Pulmonary artery endothelial cell (primary cell): Measurements from ENCODE around the gene RPS5. TPM values are rescaled to one million over a fixed set of nuclear protein-coding genes. Genes with fewer than 3 reads are reported as not detected.

ENCODE experiments used
- DNase-seq: peaks from one replicate; pipeline ENCODE4 v3.0.0-alpha.2; 2011; ENCODE audit warnings: low read depth, low spot score
- total RNA-seq: library from RNA; depleted of rRNA; stranded (reverse); fragments of >200 nt; gene quantifications from 2 replicates; pipeline ENCODE4 v1.2.3, GENCODE V29; 2014

RPS5 gene
- total RNA-seq, 1 donor from 2014 or later, result 2,639 TPM

DNA sequence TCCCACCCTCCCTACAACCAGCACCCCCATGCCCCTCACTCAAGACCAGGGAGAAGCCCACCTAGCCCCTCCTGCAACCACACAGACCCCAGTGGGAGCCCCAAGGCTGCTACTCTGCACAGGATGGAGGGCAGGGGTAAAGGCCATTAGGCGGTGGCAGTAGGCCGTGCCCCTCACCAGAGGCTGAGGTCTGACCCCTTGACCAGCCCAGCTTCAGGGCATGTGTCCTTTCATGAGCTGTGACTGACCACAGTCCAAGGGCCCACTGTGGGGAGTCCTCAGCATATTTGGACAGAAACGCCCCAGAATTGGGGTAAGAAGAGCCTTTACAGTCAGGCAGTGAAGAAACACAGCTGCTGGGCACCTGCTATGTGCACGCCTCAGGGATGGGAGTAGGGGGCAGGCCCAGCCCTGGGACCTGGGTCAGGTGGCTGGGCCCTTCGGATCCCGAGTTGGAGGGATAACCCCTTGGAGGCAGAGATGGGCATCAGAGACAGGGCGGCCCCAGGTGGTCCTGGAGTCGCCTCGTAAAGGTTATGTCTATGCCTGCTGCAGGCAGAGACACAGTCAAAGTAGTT is 1.7 kb upstream of the RPS5 start:
- DNase-seq, result no peak

- DNase-seq, result no peak
These were observed 1.0 kb upstream of the RPS5 start for GRCh38 chr19:58385891-58386575.

GRCh38 chr19:58387338-58388174 is 487 bp downstream of the RPS5 start:
- DNase-seq, result no peak

- no peak for DNase-seq
These were observed 1.1 kb downstream of the RPS5 start for GRCh38 chr19:58388175-58388526.

DNA sequence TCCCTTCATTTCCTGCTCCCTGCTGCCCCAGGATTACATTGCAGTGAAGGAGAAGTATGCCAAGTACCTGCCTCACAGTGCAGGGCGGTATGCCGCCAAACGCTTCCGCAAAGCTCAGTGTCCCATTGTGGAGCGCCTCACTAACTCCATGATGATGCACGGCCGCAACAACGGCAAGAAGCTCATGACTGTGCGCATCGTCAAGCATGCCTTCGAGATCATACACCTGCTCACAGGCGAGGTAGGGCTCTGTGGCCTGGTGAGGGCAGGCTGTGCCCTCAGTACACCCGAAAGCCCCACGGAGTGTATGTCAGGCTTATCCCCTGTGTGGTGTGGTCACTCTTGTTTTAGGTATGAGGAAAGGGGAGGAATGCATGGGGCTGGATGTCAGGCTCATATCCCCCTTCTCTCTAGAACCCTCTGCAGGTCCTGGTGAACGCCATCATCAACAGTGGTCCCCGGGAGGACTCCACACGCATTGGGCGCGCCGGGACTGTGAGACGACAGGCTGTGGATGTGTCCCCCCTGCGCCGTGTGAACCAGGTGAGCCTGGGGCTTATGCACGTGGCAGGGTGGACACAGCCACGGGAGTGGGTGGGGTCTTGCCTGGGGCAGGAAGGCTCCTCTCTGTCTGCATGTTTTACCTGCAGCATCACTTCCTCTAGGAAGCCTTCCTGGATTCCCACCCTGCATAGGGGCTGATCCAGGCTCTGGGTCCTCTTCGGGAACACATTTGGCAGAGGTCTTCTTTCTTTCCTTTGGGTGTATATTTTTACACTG is 6.1 kb downstream of the RPS5 start:
- no peak for DNase-seq

- DNase-seq, result no peak
These were observed 6.6 kb downstream of the RPS5 start for GRCh38 chr19:58393725-58394033.

GRCh38 chr19:58394821-58395219 is 7.8 kb downstream of the RPS5 start:
- DNase-seq, result no peak

DNA sequence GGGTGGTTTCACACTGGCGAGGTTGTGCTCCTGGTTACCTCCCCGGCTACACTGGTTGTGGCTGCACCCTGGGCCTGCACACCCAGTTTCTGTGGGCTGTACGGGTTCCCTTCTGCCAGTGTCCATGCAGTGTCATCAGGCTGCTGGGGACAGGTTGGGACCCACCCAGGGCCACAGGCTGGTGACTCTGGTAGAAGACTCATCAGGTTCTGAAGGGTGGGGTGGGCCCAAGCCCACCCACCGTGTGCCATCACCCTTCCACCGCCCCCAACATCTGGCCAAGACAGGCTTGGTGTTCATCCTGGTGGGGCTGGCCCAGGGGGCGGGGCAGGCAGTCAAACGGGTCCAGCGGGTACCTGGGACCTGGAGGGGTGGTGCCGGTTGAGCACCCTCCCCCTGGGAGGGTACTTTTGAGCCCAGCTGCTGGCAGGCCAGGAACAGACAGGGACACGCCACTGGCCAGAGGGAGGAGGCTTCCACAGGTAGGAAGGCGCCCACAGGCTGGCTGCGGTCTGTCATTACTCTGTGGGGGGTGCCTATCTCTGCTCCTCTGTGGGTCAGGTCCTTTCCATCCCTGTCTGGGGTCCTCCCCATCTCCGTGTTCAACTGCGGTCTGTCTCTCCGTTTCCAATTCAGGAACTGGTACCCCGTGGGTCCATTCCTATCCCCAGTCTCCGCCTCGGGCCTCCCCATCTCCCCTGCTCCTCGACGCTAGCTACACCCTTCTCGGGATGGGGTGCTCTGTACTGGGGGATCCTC is 8.3 kb downstream of the RPS5 start, which contains the start of gene RNF225:
Gene RNF225, plus strand, starts transcription at position 437 of the 759 bp plus-strand sequence. CDS start 434 bp downstream, outside the sequence.
- DNase-seq, result no peak

- DNase-seq, result no peak
These were observed 9.0 kb downstream of the RPS5 start for GRCh38 chr19:58395979-58396627.

GRCh38 chr19:58396691-58397532 is 9.8 kb downstream of the RPS5 start:
- DNase-seq, result no peak

DNA sequence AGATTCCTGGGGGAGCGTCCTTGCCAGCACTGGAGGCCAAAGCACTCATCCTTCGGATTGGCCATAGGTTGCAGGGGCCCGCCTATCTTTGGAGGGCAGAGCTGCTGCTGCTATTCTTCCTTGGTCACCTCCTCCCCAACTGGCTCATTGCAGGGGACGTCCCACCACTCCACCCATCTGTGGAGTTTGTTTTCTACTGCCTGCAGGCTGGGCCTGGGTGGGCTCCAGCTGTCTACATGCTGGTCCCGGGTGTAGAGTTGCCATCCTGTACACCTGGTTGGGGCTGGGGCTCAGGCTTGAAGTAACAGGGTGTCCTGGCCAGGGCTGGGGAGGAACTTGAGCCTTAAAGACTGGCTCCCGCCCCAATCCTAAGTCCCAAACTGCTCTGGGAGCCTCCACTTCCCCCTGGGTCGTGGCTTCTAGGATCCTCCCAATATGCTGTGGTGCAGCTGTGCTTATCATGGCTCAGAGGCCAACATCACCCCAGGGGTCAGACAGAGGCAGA is 10.5 kb downstream of the RPS5 start:
- no peak for DNase-seq

DNA sequence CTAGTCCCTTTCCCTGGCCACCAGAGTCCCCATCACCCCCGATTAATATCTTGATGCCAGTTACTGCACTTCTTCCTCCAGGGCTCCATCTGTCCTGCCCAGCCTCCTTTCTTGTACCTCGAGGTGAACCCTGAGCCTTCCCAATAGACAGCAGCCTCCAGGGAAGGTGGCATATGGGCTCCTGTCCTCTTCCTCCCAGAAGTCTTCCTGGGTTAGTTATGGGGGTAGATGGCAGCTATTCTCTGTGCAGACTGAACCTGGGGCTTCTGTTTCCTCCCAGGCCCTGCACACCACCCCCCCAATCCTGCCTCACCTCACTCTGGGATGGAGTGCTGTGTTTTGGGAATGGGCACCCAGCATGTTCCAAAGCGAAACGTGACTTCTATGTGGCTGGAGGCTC is 11.0 kb downstream of the RPS5 start:
- DNase-seq, result no peak

- no peak for DNase-seq
These were observed 11.5 kb downstream of the RPS5 start for GRCh38 chr19:58398545-58398944.

DNA sequence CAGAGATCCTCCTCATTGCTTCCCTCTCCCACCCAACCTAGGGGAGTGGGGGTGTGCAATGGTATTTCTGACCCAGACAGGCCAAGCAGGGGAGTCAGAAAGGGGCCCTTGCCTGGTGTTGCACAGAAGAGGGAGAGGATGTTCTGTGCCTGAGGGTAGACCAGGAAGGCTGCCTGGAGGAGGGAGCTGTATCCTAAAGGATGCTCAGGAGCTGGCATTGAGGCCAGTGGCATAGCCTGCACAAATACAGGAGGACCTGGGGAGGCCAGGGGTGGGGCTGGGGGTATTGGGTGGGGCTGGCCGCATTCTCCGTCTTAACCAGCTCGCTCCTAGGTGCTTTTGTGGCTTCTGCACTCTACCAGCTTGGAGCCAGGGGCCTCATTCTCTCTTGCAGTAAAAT is 12.8 kb downstream of the RPS5 start:
- no peak for DNase-seq

GRCh38 chr19:58400316-58400915 is 13.3 kb downstream of the RPS5 start:
- no peak for DNase-seq

- peak; percentile 98 for DNase-seq
These were observed 14.1 kb downstream of the RPS5 start for GRCh38 chr19:58400916-58401839.

- no peak for DNase-seq
These were observed 14.9 kb downstream of the RPS5 start for GRCh38 chr19:58401840-58402421.
